H1 (cell line): ENCODE results near the gene HABP2. TPM values are rescaled to one million over a fixed set of nuclear protein-coding genes. Genes with fewer than 3 reads are reported as not detected.

Source experiments
- CTCF ChIA-PET: fragments of 300-600 bp; sonication (Branson Sonifier 250); formaldehyde crosslinking; loops from one replicate; lab custom pipeline; 2021; ENCODE audit not compliant: partially characterized antibody; lab: Charles Lee
- POLR2A ChIA-PET: fragments of 300-600 bp; sonication (Branson Sonifier 250); formaldehyde crosslinking; loops from one replicate; lab custom pipeline; 2021; ENCODE audit warnings: inconsistent platforms; ENCODE audit not compliant: partially characterized antibody; lab: Charles Lee
- DNase-seq, 2 experiments: peaks; one replicate each; pipeline versions ENCODE4 v3.0.0 to v3.0.0-alpha.2; 2010 to 2022; ENCODE audit warnings: low spot score in 2 of 2, low read depth in 1 of 2, mixed read lengths in 1 of 2
- FAIRE-seq: peaks from 2 replicates; lab custom pipeline; 2011; peaks lifted over from hg19 to GRCh38; lab: Jason Lieb, UNC
- H2AFZ ChIP-seq: 2 replicates; pipeline ENCODE4 v1.8.1; 2012; ENCODE audit warnings: low read length, inconsistent platforms
- H2AK5ac ChIP-seq: 2 replicates; pipeline ENCODE4 v1.6.1; 2013; ENCODE audit warnings: low read depth, low read length
- H2BK120ac ChIP-seq: replicated peaks from 2 replicates; pipeline ENCODE3; 2013; ENCODE audit warnings: low read depth, low read length, inconsistent platforms
- H2BK12ac ChIP-seq: 2 replicates; pipeline ENCODE4 v1.6.1; 2013; ENCODE audit warnings: low read depth, low read length
- H2BK15ac ChIP-seq: 2 replicates; pipeline ENCODE4 v1.6.1; 2013; ENCODE audit warnings: low read length
- H2BK20ac ChIP-seq: 2 replicates; pipeline ENCODE4 v1.6.1; 2013; ENCODE audit warnings: low read length
- H2BK5ac ChIP-seq: 2 replicates; pipeline ENCODE4 v1.6.1; 2013; ENCODE audit warnings: low read depth, low read length
- H3K14ac ChIP-seq: 2 replicates; pipeline ENCODE4 v1.6.1; 2013; ENCODE audit warnings: inconsistent platforms; ENCODE audit not compliant: insufficient read length
- H3K18ac ChIP-seq: 2 replicates; pipeline ENCODE4 v1.6.1; 2013; ENCODE audit warnings: low read length; ENCODE audit errors: extremely low read depth
- H3K23ac ChIP-seq: 2 replicates; pipeline ENCODE4 v1.6.1; 2013; ENCODE audit warnings: inconsistent platforms; ENCODE audit not compliant: insufficient read length
- H3K23me2 ChIP-seq: 2 replicates; pipeline ENCODE4 v1.6.1; 2013; ENCODE audit warnings: low read depth, low read length
- H3K27ac ChIP-seq: 2 replicates; pipeline ENCODE4 v1.6.1; 2011; ENCODE audit warnings: low read depth, low read length, inconsistent platforms
- H3K27me3 ChIP-seq, 4 experiments: replicated peaks in 1 of 4; 1 replicate in 1 of 4; 2 replicates in 3 of 4; pipeline versions ENCODE4 v1.6.1 to v1.8.1; 2011 to 2013; ENCODE audit warnings: low read length in 3 of 4, mild to moderate bottlenecking in 3 of 4, inconsistent platforms in 2 of 4, mixed read lengths in 2 of 4, moderate library complexity in 1 of 4; ENCODE audit not compliant: control insufficient read depth in 3 of 4, insufficient read depth in 3 of 4; ENCODE audit errors: extremely low read depth in 1 of 4
- H3K36me3 ChIP-seq, 4 experiments: 2 replicates each; pipeline versions ENCODE4 v1.6.1 to v1.8.1; 2011 to 2013; ENCODE audit warnings: mild to moderate bottlenecking in 4 of 4, low read length in 3 of 4, moderate library complexity in 2 of 4, control low read depth in 1 of 4, inconsistent platforms in 1 of 4; ENCODE audit not compliant: insufficient read depth in 4 of 4, control insufficient read depth in 2 of 4
- H3K4ac ChIP-seq: replicated peaks from 2 replicates; pipeline ENCODE3; 2013; ENCODE audit warnings: low read length, low read depth, mixed read lengths, inconsistent platforms; ENCODE audit not compliant: insufficient read length
- H3K4me1 ChIP-seq, 4 experiments: replicated peaks in 1 of 4; 1 replicate in 1 of 4; 2 replicates in 3 of 4; pipeline versions ENCODE4 v1.6.1 to v1.8.1; 2011 to 2013; ENCODE audit warnings: low read length in 3 of 4, inconsistent platforms in 2 of 4, mixed read lengths in 1 of 4; ENCODE audit not compliant: insufficient read depth in 4 of 4, control insufficient read depth in 3 of 4
- H3K4me2 ChIP-seq, 2 experiments: 2 replicates each; pipeline versions ENCODE4 v1.6.1 to v1.8.1; 2011 to 2013; ENCODE audit warnings: low read depth in 2 of 2, low read length in 2 of 2, control low read depth in 1 of 2, inconsistent platforms in 1 of 2, mild to moderate bottlenecking in 1 of 2; ENCODE audit not compliant: insufficient read depth in 1 of 2
- H3K4me3 ChIP-seq, 4 experiments: fragments of 200-600, 300-600 bp in 1 of 4; sonication (generic), shearing (Covaris generic), sonication (Bioruptor Twin) in 1 of 4; 2 replicates each; pipeline versions ENCODE4 v1.5.1 to v1.8.1; 2011 to 2016; ENCODE audit warnings: low read length in 4 of 4, low read depth in 3 of 4, control low read depth in 2 of 4, inconsistent platforms in 2 of 4, mild to moderate bottlenecking in 2 of 4, mixed read lengths in 1 of 4, moderate library complexity in 1 of 4; ENCODE audit not compliant: insufficient read depth in 2 of 4; ENCODE audit errors: extremely low read depth in 1 of 4
- H3K56ac ChIP-seq: replicated peaks from 2 replicates; pipeline ENCODE3; 2013; ENCODE audit warnings: low read depth, mild to moderate bottlenecking, mixed read lengths, low read length, inconsistent platforms; ENCODE audit not compliant: insufficient read length
- H3K79me1 ChIP-seq: 2 replicates; pipeline ENCODE4 v1.6.1; 2013; ENCODE audit warnings: low read depth, low read length, control low read depth
- H3K79me2 ChIP-seq, 2 experiments: 2 replicates each; pipeline versions ENCODE4 v1.6.1 to v1.8.1; 2012 to 2013; ENCODE audit warnings: low read length in 2 of 2, mild to moderate bottlenecking in 2 of 2, inconsistent platforms in 1 of 2; ENCODE audit not compliant: insufficient read depth in 2 of 2, control insufficient read depth in 1 of 2
- H3K9ac ChIP-seq, 4 experiments: replicated peaks in 1 of 4; 1 replicate in 1 of 4; 2 replicates in 3 of 4; pipeline versions ENCODE4 v1.6.1 to v1.8.1; 2011 to 2013; ENCODE audit warnings: low read depth in 3 of 4, low read length in 3 of 4, control low read depth in 2 of 4, mild to moderate bottlenecking in 2 of 4, moderate library complexity in 2 of 4, inconsistent platforms in 1 of 4; ENCODE audit errors: extremely low read depth in 1 of 4
- H3K9me3 ChIP-seq, 2 experiments: 2 replicates each; pipeline versions ENCODE4 v1.6.1 to v1.8.1; 2012 to 2013; ENCODE audit warnings: mild to moderate bottlenecking in 2 of 2, moderate library complexity in 2 of 2, control low read depth in 1 of 2, inconsistent platforms in 1 of 2, low read depth in 1 of 2, low read length in 1 of 2, mixed read lengths in 1 of 2; ENCODE audit not compliant: insufficient read depth in 2 of 2
- H4K20me1 ChIP-seq, 2 experiments: replicated peaks in 1 of 2; 2 replicates each; pipeline versions ENCODE3 to v1.8.1; 2011 to 2013; ENCODE audit warnings: inconsistent platforms in 2 of 2, low read length in 2 of 2, mild to moderate bottlenecking in 1 of 2; ENCODE audit not compliant: insufficient read depth in 2 of 2, control insufficient read depth in 1 of 2
- H4K5ac ChIP-seq: 2 replicates; pipeline ENCODE4 v1.6.1; 2013; ENCODE audit warnings: low read length, low read depth, mixed read lengths, inconsistent platforms; ENCODE audit not compliant: insufficient read length
- H4K8ac ChIP-seq: 2 replicates; pipeline ENCODE4 v1.8.0; 2013; ENCODE audit warnings: mild to moderate bottlenecking, moderate library complexity, low read length, inconsistent platforms; ENCODE audit not compliant: insufficient read depth; ENCODE audit errors: extremely low read depth
- H4K91ac ChIP-seq: replicated peaks from 2 replicates; pipeline ENCODE3; 2013; ENCODE audit warnings: low read length, mixed read lengths, inconsistent platforms; ENCODE audit not compliant: insufficient read length
- KDM5A ChIP-seq: fragments of 200-600 bp; IDR thresholded peaks from 2 replicates; pipeline ENCODE4 v1.7.1; 2012; ENCODE audit warnings: mild to moderate bottlenecking, low read length, inconsistent platforms, mixed read lengths
- POLR2AphosphoS5 ChIP-seq: IDR thresholded peaks from 2 replicates; pipeline ENCODE4 v1.6.1; 2011; ENCODE audit warnings: low read depth, low read length
- WGBS, 2 experiments: shearing (Covaris generic) in 1 of 2; methylation state at CpG; one replicate each; pipeline versions ENCODE4 v1.1.6 to v1.1.7; 2013 to 2015; ENCODE audit warnings: low lambda C conversion rate in 2 of 2, mixed read lengths in 2 of 2, inconsistent platforms in 1 of 2, low coverage in 1 of 2, missing lambda C conversion rate in 1 of 2; ENCODE audit not compliant: insufficient replicate concordance in 2 of 2, insufficient coverage in 1 of 2, insufficient read length in 1 of 2; ENCODE audit errors: extremely low coverage in 1 of 2, missing lambda C conversion rate in 1 of 2; 5-methylcytosine and 5-hydroxymethylcytosine counted together
- polyA plus RNA-seq, 7 experiments: library from polyadenylated mRNA; depleted of rRNA in 3 of 7; stranded (reverse) in 5 of 7; unstranded in 2 of 7; fragments of >200 nt in 5 of 7; fragments of 200-250 nt in 2 of 7; gene quantifications; 1 replicate in 5 of 7; 2 replicates in 1 of 7; 4 replicates in 1 of 7; pipeline versions ENCODE4 v1.2.1 to v1.2.3, GENCODE V29; 2011 to 2013; ENCODE audit warnings: missing spikeins in 2 of 7, mixed read lengths in 2 of 7
- total RNA-seq: library from RNA; stranded (reverse); fragmentation: NEBNext Ultra II Directional; extraction: Animal tissue kit (Norgen Biotek cat#: 25700); gene quantifications from 2 replicates; pipeline ENCODE4 v1.2.1, GENCODE V29; 2021

Gene HABP2
- total and polyA plus RNA-seq, 2 of the 8 experiments (the other 6 are each of a cell fraction or from before 2014, with no cell fraction given), result not detected

DNA sequence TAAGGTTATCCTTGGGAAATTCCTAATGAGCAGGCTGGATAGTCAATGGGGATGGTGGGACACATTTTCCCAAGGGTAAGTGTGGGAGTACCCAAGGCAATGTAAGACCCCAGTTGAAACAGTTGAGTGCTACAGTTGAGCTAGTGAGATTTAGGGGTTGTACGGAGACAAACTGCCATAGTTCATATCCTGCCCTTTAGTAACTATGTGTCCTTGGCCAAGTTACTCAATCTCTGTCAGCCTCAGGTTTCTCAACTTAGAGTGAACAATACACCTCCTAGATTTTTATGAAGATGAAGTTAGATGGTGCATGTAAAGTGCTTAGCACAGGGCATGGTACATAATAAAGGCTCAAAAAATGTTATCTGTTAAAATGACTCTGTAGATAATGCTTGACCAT lies 20.5 kb downstream of the HABP2 start:
- Histone ChIP-seq H3K4ac (no peak overlapping the region), H3K4me2 (no peak overlapping the region), H3K4me1 (no peaks in the 10 kb centered on the region; a peak in 1 of 7 replicates), H4K20me1 (no peaks in the 10 kb centered on the region), H3K27me3 (no peaks in the 10 kb centered on the region; a peak in 3 of 7 replicates), H2BK120ac (no peak overlapping the region), H4K8ac (no peak overlapping the region), H2BK15ac (no peak overlapping the region), H3K56ac (no peak overlapping the region), H3K14ac (no peak overlapping the region), H2BK12ac (no peak overlapping the region), H3K4me3 (no peak overlapping the region), H4K91ac (no peak overlapping the region), H3K36me3 (no peaks in the 10 kb centered on the region), H3K23ac (no peak overlapping the region), H3K9ac (no peak overlapping the region), H3K79me2 (no peaks in the 10 kb centered on the region), H3K27ac (no peak overlapping the region), H3K79me1 (no peaks in the 10 kb centered on the region), H2BK5ac (no peak overlapping the region), H3K9me3 (no peaks in the 10 kb centered on the region), H2BK20ac (no peak overlapping the region), H2AFZ (no peak overlapping the region), H3K23me2 (no peaks in the 10 kb centered on the region), H2AK5ac (no peak overlapping the region), H4K5ac (no peak overlapping the region), H3K18ac (no peak overlapping the region)
- CTCF ChIA-PET, result interaction anchor here (1.5 to 2.7 kb wide), 2 partner anchors 10 to 15 kb away, joined by 3 to 13 read pairs; no protein-coding TSS in a partner anchor
- FAIRE-seq (no peak), DNase-seq (no peak)
- POLR2A ChIA-PET, result no interaction called here
- WGBS, 2 experiments, result 80% methylated on average over 1 of the region's 1 CpG; no CpG with 5 or more reads in 1 of the 2 experiments
- TF ChIP-seq KDM5A (no peak), POLR2AphosphoS5 (no peak)
